ENCODE results near the gene CTIF.
"Not testable (repeated sequence)": the region's sequence is repeated elsewhere in the genome, so short reads cannot be mapped to it uniquely, and the experiment has no call there.

The CTIF gene

GRCh38 chr18:48708807-48709206 is 170.0 kb downstream of the CTIF start:
- DNase-seq (no peak), ATAC-seq (no peak)

- no peak for ATAC-seq
- no peak for DNase-seq
Measured at GRCh38 chr18:48709371-48710062, 170.7 kb downstream of the CTIF start.

DNA sequence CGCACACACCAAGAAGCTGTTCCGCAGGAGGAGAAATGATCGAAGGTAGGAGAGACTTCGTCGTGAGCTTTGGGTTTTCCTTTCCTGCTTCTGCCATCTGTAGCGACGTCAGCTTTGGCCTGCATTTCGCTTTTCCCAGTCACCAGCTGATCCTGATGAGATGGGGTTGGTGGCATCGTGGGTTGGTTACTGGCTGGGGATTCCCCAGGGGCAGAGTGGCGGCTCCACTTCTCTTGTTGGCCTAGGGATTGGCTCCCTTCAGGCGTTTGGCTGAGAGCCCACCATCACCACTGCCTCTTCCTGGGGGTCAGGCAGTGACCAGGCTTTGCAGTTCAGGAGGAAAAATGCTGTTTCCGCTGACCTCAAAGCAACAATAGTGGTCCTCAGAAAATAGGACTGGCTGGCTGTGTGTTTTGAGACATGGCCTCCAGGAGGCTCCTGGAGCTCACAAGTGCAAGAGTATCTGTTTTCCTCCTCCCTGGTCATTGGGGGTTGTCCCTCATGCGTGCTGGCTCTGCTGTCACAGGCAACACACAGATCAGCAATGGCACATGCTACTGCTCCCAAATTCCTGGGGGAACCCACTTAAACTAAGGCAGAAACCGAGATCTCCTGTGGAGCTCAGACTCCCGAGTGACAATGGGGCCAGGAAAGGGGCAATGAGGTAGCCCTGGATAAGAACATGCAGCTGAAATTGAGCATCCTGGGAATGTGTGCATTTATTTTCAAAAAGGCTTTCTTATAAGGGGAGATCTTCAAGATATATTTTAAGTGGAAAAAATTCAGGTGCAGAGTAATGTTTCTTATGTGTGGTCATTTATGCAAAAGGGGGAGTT is 173.0 kb downstream of the CTIF start:
- ATAC-seq: no peak
- DNase-seq: peak; percentile 9

GRCh38 chr18:48713309-48713708 is 174.5 kb downstream of the CTIF start:
- ATAC-seq (no peak), DNase-seq (no peak)

DNA sequence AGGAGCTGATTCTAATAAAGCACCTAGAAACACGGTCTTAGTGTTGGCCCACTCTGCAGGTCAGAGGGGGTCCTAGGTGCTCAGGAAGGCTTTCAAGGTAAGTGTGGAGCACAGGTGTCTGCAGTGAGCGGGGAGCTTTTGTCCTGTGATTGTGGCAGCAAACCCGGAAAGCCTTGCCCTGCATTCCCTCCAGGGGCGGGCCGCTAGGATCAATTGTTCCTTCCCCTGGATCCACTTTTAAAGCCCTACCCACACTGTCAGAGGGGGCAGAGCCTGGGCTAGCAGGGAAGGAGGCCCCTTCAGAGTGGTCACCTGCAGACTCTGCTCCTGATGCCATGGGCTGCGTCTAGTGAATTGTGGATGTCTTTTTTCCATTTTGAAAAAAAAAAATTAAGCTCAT is 176.0 kb downstream of the CTIF start:
- no peak for ATAC-seq
- no peak for DNase-seq

- ATAC-seq (no peak), DNase-seq (no peak)
Measured at GRCh38 chr18:48715711-48716361, 177.0 kb downstream of the CTIF start.

- ATAC-seq, DNase-seq: not testable (repeated sequence)
Measured at GRCh38 chr18:48717227-48717626, 178.4 kb downstream of the CTIF start.

GRCh38 chr18:48718251-48718959 is 179.6 kb downstream of the CTIF start:
- DNase-seq: no peak
- no peak for ATAC-seq

DNA sequence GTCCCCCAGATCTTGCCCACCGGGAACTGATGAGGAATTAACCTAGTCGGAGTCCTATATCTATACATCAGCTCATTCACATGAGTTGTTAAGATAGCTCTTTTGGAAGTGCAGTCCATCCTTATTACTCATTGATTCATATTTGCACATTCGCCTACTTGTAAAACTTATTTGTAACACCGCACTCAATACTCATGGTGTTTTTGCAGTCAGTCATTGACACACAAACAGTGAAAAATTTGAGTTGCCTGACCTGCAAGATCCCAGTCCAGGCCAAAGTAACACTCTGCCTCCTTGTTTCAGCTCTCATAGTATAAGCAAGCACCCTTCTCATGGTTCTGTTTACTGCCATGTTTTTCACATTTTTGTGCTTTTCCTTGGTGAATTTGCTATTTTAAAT is 180.6 kb downstream of the CTIF start:
- no peak for DNase-seq
- ATAC-seq: no peak

- no peak for ATAC-seq
- DNase-seq: no peak
Measured at GRCh38 chr18:48719974-48720654, 181.3 kb downstream of the CTIF start.

DNA sequence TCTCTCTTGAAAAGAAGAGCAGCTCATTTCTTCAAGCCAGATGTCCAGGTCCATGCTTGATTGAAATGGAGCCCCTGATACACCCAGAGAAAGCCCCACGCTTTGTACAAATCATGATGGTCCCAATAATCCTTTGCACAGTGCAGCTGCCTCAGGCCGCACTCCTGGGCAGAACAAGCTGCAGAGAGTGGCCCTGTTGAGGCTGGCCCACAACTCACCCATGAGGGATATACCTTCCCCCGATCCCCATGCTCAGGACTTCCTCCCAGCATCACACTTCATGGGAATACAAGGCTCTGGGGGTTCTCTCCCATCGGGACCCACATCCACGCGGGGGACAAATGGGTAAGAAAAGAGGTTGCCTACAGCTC is 181.8 kb downstream of the CTIF start:
- no peak for ATAC-seq
- DNase-seq: no peak

DNA sequence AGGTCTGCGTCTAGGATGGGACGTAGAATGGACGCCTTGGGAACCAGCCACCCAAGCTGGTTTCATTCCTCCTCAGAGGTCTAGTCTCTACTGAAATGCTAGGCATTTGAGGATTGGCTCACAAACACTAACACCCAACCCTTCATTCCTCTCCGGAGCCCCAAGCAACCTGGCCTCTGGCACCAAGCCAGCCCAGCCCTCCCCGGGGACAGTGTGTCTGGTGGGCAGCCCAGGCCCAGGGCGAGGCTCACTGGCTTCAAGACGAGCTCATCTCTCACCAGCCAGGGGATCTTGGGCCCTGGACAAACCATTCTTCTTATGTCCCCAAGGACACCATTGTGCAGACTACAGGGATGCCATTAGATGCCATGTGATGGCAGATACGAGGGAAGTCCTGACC is 182.5 kb downstream of the CTIF start:
- DNase-seq: no peak
- ATAC-seq: no peak

- ATAC-seq (no peak), DNase-seq (no peak)
Measured at GRCh38 chr18:48723016-48723415, 184.2 kb downstream of the CTIF start.

GRCh38 chr18:48723837-48724236 is 185.0 kb downstream of the CTIF start:
- DNase-seq (no peak), ATAC-seq (no peak)

DNA sequence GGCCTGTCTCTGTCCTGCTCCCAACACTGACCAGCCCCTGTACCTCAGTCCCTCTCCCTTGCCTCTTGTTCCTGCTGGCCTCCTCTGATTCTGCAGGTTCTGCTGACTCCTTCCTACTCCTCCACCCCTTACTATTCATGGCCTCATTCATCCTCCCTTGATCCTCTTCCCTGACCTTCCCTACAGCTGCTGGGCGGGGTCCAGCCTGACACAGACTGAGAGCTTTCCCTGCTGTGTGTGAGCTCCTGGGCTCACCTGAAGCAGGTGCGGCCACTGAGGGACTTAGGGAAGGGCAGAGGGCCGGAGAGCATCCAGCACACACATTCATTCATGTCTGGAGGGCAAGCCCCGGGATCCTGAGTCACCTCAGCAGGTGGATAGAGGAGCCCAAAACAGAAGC is 185.6 kb downstream of the CTIF start:
- no peak for DNase-seq
- ATAC-seq: no peak

- DNase-seq (no peak), ATAC-seq (no peak)
Measured at GRCh38 chr18:48724939-48725338, 186.1 kb downstream of the CTIF start.

DNA sequence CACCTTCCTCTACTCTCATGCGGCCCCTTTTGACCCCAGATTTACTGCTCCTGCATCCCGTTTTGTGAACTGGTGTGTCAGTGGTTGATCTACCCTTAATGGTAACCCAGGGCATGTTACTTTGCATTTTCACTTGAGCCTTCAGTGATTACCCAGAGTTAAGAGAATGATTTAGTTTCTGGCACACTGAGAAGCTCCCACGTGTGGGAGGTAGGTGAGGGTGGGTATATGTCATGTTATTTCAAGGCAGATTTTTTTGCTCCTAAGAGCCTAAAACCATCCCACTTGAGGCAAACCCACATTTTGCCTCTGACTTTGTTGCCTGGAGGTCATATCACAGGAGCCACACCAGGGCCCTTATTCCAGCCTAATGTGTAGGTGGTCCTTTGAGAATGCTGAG is 186.7 kb downstream of the CTIF start:
- DNase-seq: no peak
- no peak for ATAC-seq

- ATAC-seq (no peak), DNase-seq (no peak)
Measured at GRCh38 chr18:48727681-48728080, 188.8 kb downstream of the CTIF start.

DNA sequence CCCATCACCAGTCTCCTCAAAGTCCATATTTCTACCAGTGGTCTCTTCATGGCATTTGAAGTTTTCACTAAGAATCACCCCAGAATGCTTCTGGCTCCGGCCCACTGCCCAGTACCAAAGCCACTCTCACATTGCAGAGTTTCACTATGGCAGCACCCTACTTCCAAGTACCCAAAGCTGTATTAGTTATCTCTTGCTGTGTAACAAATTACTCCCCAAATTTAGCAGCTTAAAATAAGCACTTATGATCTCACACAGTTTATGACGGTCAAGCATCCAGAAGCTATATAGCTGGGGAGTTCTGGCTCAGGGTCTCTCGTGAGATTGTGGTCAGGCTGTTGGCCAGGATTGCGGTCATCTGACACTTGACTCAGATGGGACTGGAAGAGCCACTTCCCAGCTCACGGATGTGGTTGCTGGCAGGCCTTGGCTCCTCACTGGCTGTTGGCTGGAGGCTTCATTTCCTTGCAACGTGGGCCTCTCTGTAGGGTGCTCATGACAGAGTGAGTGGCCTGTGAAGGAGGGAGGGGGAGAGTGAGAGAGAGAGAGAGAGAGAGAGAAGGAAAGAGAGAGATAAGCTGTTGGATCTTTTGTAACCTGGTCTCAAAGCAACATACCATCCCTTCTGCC is 189.5 kb downstream of the CTIF start:
- ATAC-seq (no peak), DNase-seq (no peak)

GRCh38 chr18:48729404-48729803 is 190.6 kb downstream of the CTIF start:
- no peak for ATAC-seq

GRCh38 chr18:48730010-48730409 is 191.2 kb downstream of the CTIF start:
- DNase-seq (no peak), ATAC-seq (no peak)

More at GRCh38 chr18:48729404-48729803, 190.6 kb downstream of the CTIF start:
- no peak for DNase-seq

All from stimulated activated naive CD8-positive, alpha-beta T cell treated with anti-CD3 and anti-CD28 coated beads, Interleukin-15, Interleukin-2, amounts not matched to agents 100 U/mL and 50 U/mL, for 24 hours (primary cell).